ENCODE data around the gene SLC9A5. TPM values are rescaled to one million over a fixed set of nuclear protein-coding genes. Genes with fewer than 3 reads are reported as not detected.

Gene SLC9A5
- total and polyA plus RNA-seq, 2 experiments from 2014 or later: 4.5 to 5.4 TPM

GRCh38 chr16:67209565-67209964 lies 39.2 kb upstream of the SLC9A5 start:
- Histone ChIP-seq H3K27me3 (ENCODE audit: insufficient read depth) (no peaks in the 10 kb centered on the region), H3K9me2 (ENCODE audit: insufficient read depth) (no peaks in the 10 kb centered on the region), H3K4me1 (ENCODE audit: insufficient read depth) (no peaks in the 10 kb centered on the region), H3K36me3 (ENCODE audit: insufficient read depth) (no peaks in the 10 kb centered on the region), H3F3A (replicated peaks; ENCODE audit: low read depth) (no peaks in the 10 kb centered on the region), H3K4me3 (no peak overlapping the region), H2AFZ (no peak overlapping the region), H3K4me2 (no peak overlapping the region), H3K79me2 (replicated peaks; ENCODE audit: insufficient read depth) (no peaks in the 10 kb centered on the region), H3K27ac (ENCODE audit: low read depth) (no peak overlapping the region), H4K20me1 (replicated peaks; ENCODE audit: insufficient read depth) (no peaks in the 10 kb centered on the region; the same call in 1 of the 2 replicates)
- TF ChIP-seq STAT1 (IDR thresholded peaks at IDR 0.05; ENCODE audit: unreplicated experiment) (no peak), JUNB (IDR thresholded peaks at IDR 0.05; ENCODE audit: unreplicated experiment) (no peak), CTCF (conservative IDR thresholded peaks at IDR 0.05; ENCODE audit: low read depth in 2 of 2) (no peak), ZNF331 (CRISPR knock-in tag; IDR thresholded peaks at IDR 0.05; ENCODE audit: low read depth) (no peak), EZH2phosphoT487 (IDR thresholded peaks at IDR 0.05; ENCODE audit: unreplicated experiment) (no peak)
- peaks cover 5% of the 10 kb centered on the region; the same call in 2 of the 3 replicates for H3K4me1 Mint-ChIP-seq
- no peaks in the 10 kb centered on the region for H3K36me3 Mint-ChIP-seq (ENCODE audit: low read depth)
- peaks cover 12% of the 10 kb centered on the region for H3K27me3 Mint-ChIP-seq (ENCODE audit: insufficient read depth, low read depth, poor library complexity)
- ATAC-seq (no peak), DNase-seq (ENCODE audit: low spot score) (no peak)
- no peaks in the 10 kb centered on the region for H3K9me3 Mint-ChIP-seq
- H3K4me3 Mint-ChIP-seq: no peak overlapping the region
- no peak overlapping the region for H3K27ac Mint-ChIP-seq

GRCh38 chr16:67210069-67210937 lies 38.5 kb upstream of the SLC9A5 start:
- no peaks in the 10 kb centered on the region for H3K27me3 ChIP-seq (ENCODE audit: insufficient read depth)
- DNase-seq (ENCODE audit: low spot score) (peak; percentile 65), ATAC-seq (peak; percentile 62)
- H3K4me3 Mint-ChIP-seq: no peak overlapping the region
- no peak overlapping the region for H3K4me3 ChIP-seq
- H3K79me2 ChIP-seq (replicated peaks; ENCODE audit: insufficient read depth): no peaks in the 10 kb centered on the region
- no peak overlapping the region for H3K4me2 ChIP-seq
- peaks cover 5% of the 10 kb centered on the region; the same call in 2 of the 3 replicates for H3K4me1 Mint-ChIP-seq
- no peaks in the 10 kb centered on the region; the same call in 1 of the 2 replicates for H4K20me1 ChIP-seq (replicated peaks; ENCODE audit: insufficient read depth)
- H3K9me3 Mint-ChIP-seq: no peaks in the 10 kb centered on the region
- no peaks in the 10 kb centered on the region for H3K36me3 ChIP-seq (ENCODE audit: insufficient read depth)
- TF ChIP-seq ZNF331 (CRISPR knock-in tag; IDR thresholded peaks at IDR 0.05; ENCODE audit: low read depth) (no peak), CTCF (conservative IDR thresholded peaks at IDR 0.05; ENCODE audit: low read depth in 2 of 2) (peak in 1 of 2 experiments; percentile 40; a peak in 2 of 4 replicates)
- no peaks in the 10 kb centered on the region for H3K4me1 ChIP-seq (ENCODE audit: insufficient read depth)
- H3K27ac Mint-ChIP-seq: no peak overlapping the region
- no peak overlapping the region for H2AFZ ChIP-seq
- H3F3A ChIP-seq (replicated peaks; ENCODE audit: low read depth): no peaks in the 10 kb centered on the region
- H3K36me3 Mint-ChIP-seq (ENCODE audit: low read depth): no peaks in the 10 kb centered on the region
- H3K9me2 ChIP-seq (ENCODE audit: insufficient read depth): no peaks in the 10 kb centered on the region
- H3K27me3 Mint-ChIP-seq (ENCODE audit: insufficient read depth, low read depth, poor library complexity): peaks cover 12% of the 10 kb centered on the region
- H3K27ac ChIP-seq (ENCODE audit: low read depth): no peak overlapping the region
